Measurements from ENCODE around the gene TLCD3A. TPM values are rescaled to one million over a fixed set of nuclear protein-coding genes. Genes with fewer than 3 reads are reported as not detected.

The TLCD3A gene
- total RNA-seq, 1 donor from 2014 or later: 28.2 TPM

- H3K4me1 Mint-ChIP-seq (ENCODE audit: low read depth): peaks cover 27% of the 10 kb centered on the region
- H3K27me3 Mint-ChIP-seq (ENCODE audit: low read depth): no peaks in the 10 kb centered on the region
- H3K4me3 Mint-ChIP-seq (ENCODE audit: unreplicated experiment): peak overlapping the region; percentile 88
- H3K27ac Mint-ChIP-seq (ENCODE audit: unreplicated experiment): peak overlapping the region; percentile 67
- DNase-seq (ENCODE audit: low spot score): no peak
- no peak for TF ChIP-seq CTCF (IDR thresholded peaks at IDR 0.05)
- H3K36me3 Mint-ChIP-seq (ENCODE audit: low read depth): peaks cover 12% of the 10 kb centered on the region
- H3K9me3 Mint-ChIP-seq (ENCODE audit: low read depth): no peaks in the 10 kb centered on the region
Measured at GRCh38 chr17:733743-734142, 1.3 kb downstream of the TLCD3A start.

- no peaks in the 10 kb centered on the region for H3K27me3 Mint-ChIP-seq (ENCODE audit: low read depth)
- no peak overlapping the region for H3K4me3 Mint-ChIP-seq (ENCODE audit: unreplicated experiment)
- no peak overlapping the region for H3K27ac Mint-ChIP-seq (ENCODE audit: unreplicated experiment)
- TF ChIP-seq CTCF (IDR thresholded peaks at IDR 0.05): no peak
- no peak for DNase-seq (ENCODE audit: low spot score)
- peaks cover 22% of the 10 kb centered on the region for H3K36me3 Mint-ChIP-seq (ENCODE audit: low read depth)
- no peaks in the 10 kb centered on the region for H3K9me3 Mint-ChIP-seq (ENCODE audit: low read depth)
- peaks cover 14% of the 10 kb centered on the region for H3K4me1 Mint-ChIP-seq (ENCODE audit: low read depth)
Measured at GRCh38 chr17:737561-738113, 5.2 kb downstream of the TLCD3A start.

GRCh38 chr17:740240-741017 lies 8.0 kb downstream of the TLCD3A start:
- no peak for DNase-seq (ENCODE audit: low spot score)
- peaks cover 26% of the 10 kb centered on the region for H3K36me3 Mint-ChIP-seq (ENCODE audit: low read depth)
- H3K4me1 Mint-ChIP-seq (ENCODE audit: low read depth): no peaks in the 10 kb centered on the region
- TF ChIP-seq CTCF (IDR thresholded peaks at IDR 0.05): no peak
- no peak overlapping the region for H3K27ac Mint-ChIP-seq (ENCODE audit: unreplicated experiment)
- no peaks in the 10 kb centered on the region for H3K9me3 Mint-ChIP-seq (ENCODE audit: low read depth)
- H3K27me3 Mint-ChIP-seq (ENCODE audit: low read depth): no peaks in the 10 kb centered on the region
- no peak overlapping the region for H3K4me3 Mint-ChIP-seq (ENCODE audit: unreplicated experiment)

- no peaks in the 10 kb centered on the region for H3K4me1 Mint-ChIP-seq (ENCODE audit: low read depth)
- no peaks in the 10 kb centered on the region for H3K9me3 Mint-ChIP-seq (ENCODE audit: low read depth)
- no peaks in the 10 kb centered on the region for H3K27me3 Mint-ChIP-seq (ENCODE audit: low read depth)
- no peak for TF ChIP-seq CTCF (IDR thresholded peaks at IDR 0.05)
- no peak for DNase-seq (ENCODE audit: low spot score)
- H3K36me3 Mint-ChIP-seq (ENCODE audit: low read depth): peaks cover 28% of the 10 kb centered on the region
- H3K4me3 Mint-ChIP-seq (ENCODE audit: unreplicated experiment): no peak overlapping the region
- peak overlapping the region; percentile 25 for H3K27ac Mint-ChIP-seq (ENCODE audit: unreplicated experiment)
Measured at GRCh38 chr17:742147-742793, 9.9 kb downstream of the TLCD3A start.

- H3K9me3 Mint-ChIP-seq (ENCODE audit: low read depth): no peaks in the 10 kb centered on the region
- H3K4me1 Mint-ChIP-seq (ENCODE audit: low read depth): no peaks in the 10 kb centered on the region
- no peaks in the 10 kb centered on the region for H3K27me3 Mint-ChIP-seq (ENCODE audit: low read depth)
- TF ChIP-seq CTCF (IDR thresholded peaks at IDR 0.05): no peak
- no peak overlapping the region for H3K27ac Mint-ChIP-seq (ENCODE audit: unreplicated experiment)
- DNase-seq (ENCODE audit: low spot score): no peak
- peaks cover 25% of the 10 kb centered on the region for H3K36me3 Mint-ChIP-seq (ENCODE audit: low read depth)
- no peak overlapping the region for H3K4me3 Mint-ChIP-seq (ENCODE audit: unreplicated experiment)
Measured at GRCh38 chr17:743139-743538, 10.7 kb downstream of the TLCD3A start.

All from chondrocyte (in vitro differentiated cells).